ENCODE results near the gene ZBTB16. TPM values are rescaled to one million over a fixed set of nuclear protein-coding genes. Genes with fewer than 3 reads are reported as not detected.

Gene ZBTB16
- total RNA-seq, 1 experiment from 2014 or later: 70.4 TPM

GRCh38 chr11:114027926-114028325, 31.6 kb upstream of the ZBTB16 start:
- H3K36me3 Mint-ChIP-seq (ENCODE audit: insufficient read depth, unreplicated experiment): no peaks in the 10 kb centered on the region
- peaks cover 11% of the 10 kb centered on the region for H3K4me1 Mint-ChIP-seq (ENCODE audit: insufficient read depth, unreplicated experiment)
- H3K27ac Mint-ChIP-seq (ENCODE audit: low read depth, unreplicated experiment): no peak overlapping the region
- H3K27me3 Mint-ChIP-seq (ENCODE audit: insufficient read depth, unreplicated experiment): peaks cover 36% of the 10 kb centered on the region
- no TSS peak for BruUV-seq (replicated peaks)
- CTCF ChIA-PET: interaction anchor here (0.6 to 2.5 kb wide), 10 partner anchors 9 to 253 kb away, joined by 3 to 22 read pairs (median 4); no protein-coding TSS in a partner anchor
- POLR2A ChIA-PET: no interaction called here
- H3K4me3 Mint-ChIP-seq (ENCODE audit: unreplicated experiment): no peak overlapping the region
- intact Hi-C loops (cut with micrococcal nuclease): no loop called here
- TF ChIP-seq CTCF (IDR thresholded peaks at IDR 0.05; ENCODE audit: unreplicated experiment): no peak
- no peak for DNase-seq (ENCODE audit: unreplicated experiment)
- H3K9me3 Mint-ChIP-seq (ENCODE audit: unreplicated experiment): no peaks in the 10 kb centered on the region

GRCh38 chr11:114031246-114031966, 28.1 kb upstream of the ZBTB16 start:
- Mint-ChIP-seq H3K27me3 (ENCODE audit: insufficient read depth, unreplicated experiment) (peaks cover 24% of the 10 kb centered on the region), H3K4me3 (ENCODE audit: unreplicated experiment) (no peak overlapping the region), H3K36me3 (ENCODE audit: insufficient read depth, unreplicated experiment) (no peaks in the 10 kb centered on the region), H3K9me3 (ENCODE audit: unreplicated experiment) (no peaks in the 10 kb centered on the region), H3K27ac (ENCODE audit: low read depth, unreplicated experiment) (no peak overlapping the region), H3K4me1 (ENCODE audit: insufficient read depth, unreplicated experiment) (peaks cover 12% of the 10 kb centered on the region)
- no TSS peak for BruUV-seq (replicated peaks)
- ChIA-PET CTCF (interaction anchor here (0.6 to 1.4 kb wide), 5 partner anchors 38 to 1210 kb away, joined by 3 to 4 read pairs (median 3); no protein-coding TSS in a partner anchor), POLR2A (no interaction called here)
- no peak for TF ChIP-seq CTCF (IDR thresholded peaks at IDR 0.05; ENCODE audit: unreplicated experiment)
- no peak for DNase-seq (ENCODE audit: unreplicated experiment)
- intact Hi-C loops (cut with micrococcal nuclease): no loop called here

GRCh38 chr11:114031967-114032320, 27.6 kb upstream of the ZBTB16 start:
- no TSS peak for BruUV-seq (replicated peaks)
- no peaks in the 10 kb centered on the region for H3K36me3 Mint-ChIP-seq (ENCODE audit: insufficient read depth, unreplicated experiment)
- DNase-seq (ENCODE audit: unreplicated experiment): no peak
- peaks cover 22% of the 10 kb centered on the region for H3K27me3 Mint-ChIP-seq (ENCODE audit: insufficient read depth, unreplicated experiment)
- POLR2A ChIA-PET: no interaction called here
- peaks cover 18% of the 10 kb centered on the region for H3K4me1 Mint-ChIP-seq (ENCODE audit: insufficient read depth, unreplicated experiment)
- no peak overlapping the region for H3K4me3 Mint-ChIP-seq (ENCODE audit: unreplicated experiment)
- CTCF ChIA-PET: interaction anchor here (1.4 kb wide), 1 partner anchor 229 kb away, joined by 3 read pairs; no protein-coding TSS in a partner anchor
- no peaks in the 10 kb centered on the region for H3K9me3 Mint-ChIP-seq (ENCODE audit: unreplicated experiment)
- intact Hi-C loops (cut with micrococcal nuclease): no loop called here
- H3K27ac Mint-ChIP-seq (ENCODE audit: low read depth, unreplicated experiment): no peak overlapping the region
- no peak for TF ChIP-seq CTCF (IDR thresholded peaks at IDR 0.05; ENCODE audit: unreplicated experiment)

GRCh38 chr11:114033066-114033465, 26.4 kb upstream of the ZBTB16 start:
- no peaks in the 10 kb centered on the region for H3K9me3 Mint-ChIP-seq (ENCODE audit: unreplicated experiment)
- no peak overlapping the region for H3K27ac Mint-ChIP-seq (ENCODE audit: low read depth, unreplicated experiment)
- DNase-seq (ENCODE audit: unreplicated experiment): no peak
- H3K4me3 Mint-ChIP-seq (ENCODE audit: unreplicated experiment): no peak overlapping the region
- no peaks in the 10 kb centered on the region for H3K36me3 Mint-ChIP-seq (ENCODE audit: insufficient read depth, unreplicated experiment)
- ChIA-PET POLR2A (no interaction called here), CTCF (interaction anchor here (0.6 to 1.4 kb wide), 3 partner anchors 12 to 228 kb away, joined by 3 read pairs; partner anchors contain the start of gene ZBTB16)
- peaks cover 15% of the 10 kb centered on the region for H3K27me3 Mint-ChIP-seq (ENCODE audit: insufficient read depth, unreplicated experiment)
- BruUV-seq (replicated peaks): no TSS peak
- no peak for TF ChIP-seq CTCF (IDR thresholded peaks at IDR 0.05; ENCODE audit: unreplicated experiment)
- peaks cover 14% of the 10 kb centered on the region for H3K4me1 Mint-ChIP-seq (ENCODE audit: insufficient read depth, unreplicated experiment)
- intact Hi-C loops (cut with micrococcal nuclease): no loop called here
